Stimulated activated CD4-positive, alpha-beta T cell treated with anti-CD3 and anti-CD28 coated beads, Interleukin-12 subunit alpha, Interleukin-12 subunit beta, amount 100 ng/mL, for 4 hours (primary cell): ENCODE data around the gene SET.

Source experiments
- DNase-seq: peaks from one replicate; pipeline ENCODE4 v3.0.0-alpha.2; 2020

SET gene

DNA sequence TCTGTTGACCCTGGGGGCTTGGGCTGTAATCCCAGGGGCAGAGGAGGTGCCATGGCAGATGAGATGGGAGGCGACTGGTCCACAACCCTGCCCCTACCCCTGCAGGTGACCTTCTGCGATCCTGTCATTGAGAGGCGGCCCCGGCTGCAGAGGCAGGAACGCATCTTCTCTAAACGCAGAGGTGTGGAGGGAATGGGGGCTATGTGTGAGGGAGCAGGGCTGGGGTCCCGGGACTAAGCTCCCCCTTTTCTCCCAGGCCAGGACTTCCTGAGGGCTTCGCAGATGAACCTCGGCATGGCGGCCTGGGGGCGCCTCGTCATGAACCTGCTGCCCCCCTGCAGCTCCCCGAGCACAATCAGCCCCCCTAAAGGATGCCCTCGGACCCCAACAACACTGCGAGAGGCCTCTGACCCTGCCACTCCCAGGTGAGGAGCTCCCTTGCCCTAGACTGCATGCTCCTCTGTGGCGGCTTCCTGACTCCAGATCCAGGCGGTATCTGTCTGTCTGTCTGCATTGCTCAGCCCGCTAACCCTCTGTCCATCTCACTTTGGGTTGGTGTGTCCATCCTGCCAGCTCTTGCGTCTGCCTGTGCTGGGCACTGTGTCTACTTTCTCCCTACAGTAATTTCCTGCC, 25.0 kb downstream of the SET start:
- DNase-seq, result no peak

DNA sequence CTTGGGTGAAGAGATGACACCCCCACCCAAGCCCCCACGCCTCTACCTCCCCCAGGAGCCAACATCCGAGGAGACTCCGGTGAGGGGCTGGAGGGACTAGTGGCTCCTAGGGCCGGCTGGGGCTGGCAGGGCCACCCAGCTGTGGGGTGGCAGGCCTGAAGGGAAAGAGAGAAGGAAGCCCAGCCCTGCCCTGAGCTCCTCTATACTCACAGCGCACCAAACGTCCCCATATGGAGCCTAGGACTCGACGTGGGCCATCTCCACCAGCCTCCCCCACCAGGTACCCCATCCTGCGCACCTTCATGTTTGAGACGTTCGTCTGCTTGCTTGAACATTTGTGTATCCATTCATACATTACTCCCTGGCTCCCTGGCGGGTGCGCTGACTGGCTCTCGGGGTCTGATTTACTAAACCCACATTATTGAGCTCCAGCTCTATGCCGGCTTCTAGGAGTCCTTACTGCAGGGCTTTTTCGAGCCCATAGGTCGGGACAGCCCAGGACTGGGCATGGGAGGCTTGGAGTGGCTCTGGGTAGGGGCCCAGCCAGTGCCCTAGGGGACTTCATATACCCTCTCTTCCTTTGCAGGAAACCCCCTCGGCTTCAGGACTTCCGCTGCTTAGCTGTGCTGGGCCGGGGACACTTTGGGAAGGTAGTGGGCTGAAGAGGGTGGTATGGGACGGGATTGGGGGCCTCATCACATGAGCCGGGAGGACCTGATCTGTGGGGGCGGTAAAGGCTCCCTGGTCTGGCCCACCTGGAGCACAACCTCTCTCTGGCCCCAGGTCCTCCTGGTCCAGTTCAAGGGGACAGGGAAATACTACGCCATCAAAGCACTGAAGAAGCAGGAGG, 25.8 kb downstream of the SET start:
- no peak for DNase-seq

DNA sequence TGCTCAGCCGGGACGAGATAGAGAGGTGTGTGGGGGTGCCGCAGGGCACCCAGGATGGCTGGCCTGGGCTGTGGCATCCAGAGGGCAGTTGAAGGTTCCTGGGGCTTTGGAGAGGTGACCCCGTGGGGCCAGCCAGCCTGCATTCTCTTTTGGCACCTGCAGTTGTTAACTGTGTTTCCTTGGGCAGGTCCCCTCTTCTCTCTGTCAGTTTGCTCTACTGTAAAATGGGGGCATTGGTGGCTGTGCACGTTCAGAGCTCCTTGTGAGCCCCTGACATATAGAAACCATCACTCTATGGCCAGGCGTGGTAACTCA, 26.4 kb downstream of the SET start:
- no peak for DNase-seq

DNA sequence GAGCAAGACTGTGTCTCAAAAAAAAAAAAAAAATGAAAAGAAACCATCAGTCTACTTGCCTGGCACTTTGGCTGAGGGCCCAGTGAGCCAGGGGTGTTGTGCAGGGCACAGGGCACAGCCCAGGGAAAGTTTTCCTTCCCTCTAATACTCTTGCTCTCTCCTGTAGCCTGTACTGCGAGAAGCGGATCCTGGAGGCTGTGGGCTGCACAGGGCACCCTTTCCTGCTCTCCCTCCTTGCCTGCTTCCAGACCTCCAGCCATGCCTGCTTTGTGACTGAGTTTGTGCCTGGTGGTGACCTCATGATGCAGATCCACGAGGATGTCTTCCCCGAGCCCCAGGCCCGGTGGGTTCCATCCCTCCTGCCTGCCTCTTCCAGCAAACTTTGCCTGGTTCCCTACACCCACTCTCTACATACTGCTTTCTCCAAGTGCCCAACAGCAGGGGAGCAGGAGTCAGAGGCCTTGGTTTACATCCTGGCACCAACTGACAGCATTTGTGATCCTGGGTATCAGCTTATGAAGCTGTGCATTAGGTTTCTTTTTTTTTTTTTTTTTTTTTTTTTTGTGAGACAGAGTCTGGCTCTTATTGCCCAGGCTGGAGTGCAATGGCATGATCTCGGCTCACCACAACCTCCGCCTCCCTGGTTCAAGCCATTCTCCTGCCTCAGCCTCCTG, 27.7 kb downstream of the SET start:
- DNase-seq, result no peak

DNA sequence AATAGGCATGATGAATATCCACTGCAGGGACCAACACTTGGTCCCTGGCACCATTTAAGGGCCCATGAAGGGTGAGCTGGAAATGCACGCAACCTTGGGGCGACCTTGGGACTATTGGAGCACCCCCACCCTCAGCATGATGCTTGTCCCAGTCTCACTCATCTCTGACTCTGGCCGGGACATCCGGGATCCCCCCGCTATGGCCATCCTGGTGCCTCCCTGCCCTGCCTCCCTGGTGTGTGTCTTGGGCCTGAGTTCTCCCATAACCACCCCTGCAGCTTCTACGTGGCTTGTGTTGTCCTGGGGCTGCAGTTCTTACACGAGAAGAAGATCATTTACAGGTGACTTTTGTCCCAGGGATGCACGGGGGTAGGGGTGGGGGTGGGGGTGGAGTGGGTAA, 29.0 kb downstream of the SET start:
- no peak for DNase-seq

DNA sequence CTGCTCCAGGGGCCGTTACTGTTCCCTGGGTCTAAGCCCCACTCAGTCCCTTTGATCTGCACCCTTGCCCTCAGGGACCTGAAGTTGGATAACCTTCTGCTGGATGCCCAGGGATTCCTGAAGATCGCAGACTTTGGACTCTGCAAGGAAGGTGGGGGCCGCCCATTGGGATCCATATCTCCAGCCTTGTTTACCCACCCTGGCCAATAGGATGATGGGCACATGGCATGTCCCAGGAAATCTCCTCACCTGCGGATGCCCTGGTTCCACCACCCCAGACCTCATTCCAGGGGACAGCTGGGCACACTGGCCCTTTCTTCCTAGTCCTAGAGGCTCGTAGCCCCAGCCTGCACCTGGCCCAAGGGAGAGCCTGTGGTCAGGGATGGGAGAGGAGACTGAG, 29.5 kb downstream of the SET start:
- no peak for DNase-seq

DNA sequence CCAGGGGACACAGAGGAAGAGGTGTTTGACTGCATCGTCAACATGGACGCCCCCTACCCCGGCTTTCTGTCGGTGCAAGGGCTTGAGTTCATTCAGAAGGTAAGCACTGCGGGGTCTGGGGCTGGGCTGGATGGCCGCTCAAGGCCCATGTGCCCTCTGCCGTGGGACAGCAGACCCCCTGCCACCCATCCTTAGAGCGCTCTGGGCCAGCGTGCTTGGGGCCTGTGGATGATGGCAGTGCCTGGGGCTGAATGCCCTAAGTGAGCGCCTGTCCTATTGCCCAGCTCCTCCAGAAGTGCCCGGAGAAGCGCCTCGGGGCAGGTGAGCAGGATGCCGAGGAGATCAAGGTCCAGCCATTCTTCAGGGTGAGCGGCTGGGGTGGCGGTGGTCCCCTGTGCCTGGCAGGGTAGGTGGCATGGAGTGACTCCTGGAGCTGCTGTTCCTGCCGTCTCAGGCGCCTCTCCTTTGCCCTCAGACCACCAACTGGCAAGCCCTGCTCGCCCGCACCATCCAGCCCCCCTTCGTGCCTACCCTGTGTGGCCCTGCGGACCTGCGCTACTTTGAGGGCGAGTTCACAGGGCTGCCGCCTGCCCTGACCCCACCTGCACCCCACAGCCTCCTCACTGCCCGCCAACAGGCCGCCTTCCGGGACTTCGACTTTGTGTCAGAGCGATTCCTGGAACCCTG, 31.0 kb downstream of the SET start:
- no peak for DNase-seq

DNA sequence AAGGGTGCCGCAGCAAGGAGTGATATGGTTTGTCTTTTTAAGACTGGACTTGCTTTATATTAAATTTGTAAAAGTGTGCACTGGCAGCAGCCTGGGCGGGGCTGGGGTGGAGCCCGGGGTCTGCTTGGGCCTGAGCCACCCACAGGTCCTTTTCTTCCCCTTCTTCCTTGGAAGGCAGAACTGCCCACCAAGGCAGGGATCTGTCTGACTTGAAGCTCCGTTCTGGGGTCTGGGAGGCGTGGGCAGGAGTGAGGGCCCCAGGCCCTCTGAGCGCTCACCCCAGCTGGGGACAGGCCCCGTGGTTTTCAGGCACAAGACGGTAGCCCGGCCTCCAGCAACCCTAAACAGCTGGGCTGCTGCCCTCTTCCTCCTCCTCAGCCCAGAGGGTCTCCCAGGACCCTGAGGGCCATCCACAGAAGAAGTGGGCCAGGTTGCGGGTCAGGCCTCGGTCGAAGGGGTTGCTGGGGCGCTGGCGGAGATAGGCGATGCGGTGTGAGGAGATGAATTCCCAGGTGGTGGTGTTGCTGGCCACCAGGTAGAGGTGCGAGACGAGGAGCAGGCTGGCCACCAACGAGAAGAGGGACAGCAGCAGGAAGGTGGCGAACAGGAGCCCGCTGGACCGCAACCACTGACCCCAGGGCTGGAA, 31.9 kb downstream of the SET start:
- DNase-seq, result no peak

DNA sequence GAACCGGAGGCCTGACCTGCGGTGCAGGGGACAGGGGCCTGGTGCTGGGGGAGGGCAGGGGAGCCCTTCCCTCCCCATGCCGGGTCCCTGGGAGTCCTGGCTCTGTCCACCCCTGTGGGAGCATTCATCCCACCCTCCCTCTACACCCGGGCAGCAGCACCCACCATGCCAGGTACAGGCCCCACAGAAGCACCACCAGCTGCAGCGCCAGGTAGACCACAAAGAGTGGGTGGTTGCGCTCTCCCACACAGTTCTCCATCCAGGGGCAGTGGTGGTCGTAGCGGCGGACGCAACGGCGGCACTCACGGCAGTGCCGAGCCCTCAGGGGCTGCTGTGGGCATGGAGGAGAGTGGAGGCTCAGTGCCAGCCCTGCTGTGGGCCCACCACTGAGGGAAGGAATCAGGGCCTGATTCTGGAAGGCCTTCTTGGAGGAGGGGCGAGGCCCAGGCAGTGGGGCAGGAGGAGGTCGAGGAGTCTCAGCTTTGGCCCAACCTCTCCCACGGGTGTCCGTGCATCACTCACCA, 32.5 kb downstream of the SET start:
- no peak for DNase-seq

DNA sequence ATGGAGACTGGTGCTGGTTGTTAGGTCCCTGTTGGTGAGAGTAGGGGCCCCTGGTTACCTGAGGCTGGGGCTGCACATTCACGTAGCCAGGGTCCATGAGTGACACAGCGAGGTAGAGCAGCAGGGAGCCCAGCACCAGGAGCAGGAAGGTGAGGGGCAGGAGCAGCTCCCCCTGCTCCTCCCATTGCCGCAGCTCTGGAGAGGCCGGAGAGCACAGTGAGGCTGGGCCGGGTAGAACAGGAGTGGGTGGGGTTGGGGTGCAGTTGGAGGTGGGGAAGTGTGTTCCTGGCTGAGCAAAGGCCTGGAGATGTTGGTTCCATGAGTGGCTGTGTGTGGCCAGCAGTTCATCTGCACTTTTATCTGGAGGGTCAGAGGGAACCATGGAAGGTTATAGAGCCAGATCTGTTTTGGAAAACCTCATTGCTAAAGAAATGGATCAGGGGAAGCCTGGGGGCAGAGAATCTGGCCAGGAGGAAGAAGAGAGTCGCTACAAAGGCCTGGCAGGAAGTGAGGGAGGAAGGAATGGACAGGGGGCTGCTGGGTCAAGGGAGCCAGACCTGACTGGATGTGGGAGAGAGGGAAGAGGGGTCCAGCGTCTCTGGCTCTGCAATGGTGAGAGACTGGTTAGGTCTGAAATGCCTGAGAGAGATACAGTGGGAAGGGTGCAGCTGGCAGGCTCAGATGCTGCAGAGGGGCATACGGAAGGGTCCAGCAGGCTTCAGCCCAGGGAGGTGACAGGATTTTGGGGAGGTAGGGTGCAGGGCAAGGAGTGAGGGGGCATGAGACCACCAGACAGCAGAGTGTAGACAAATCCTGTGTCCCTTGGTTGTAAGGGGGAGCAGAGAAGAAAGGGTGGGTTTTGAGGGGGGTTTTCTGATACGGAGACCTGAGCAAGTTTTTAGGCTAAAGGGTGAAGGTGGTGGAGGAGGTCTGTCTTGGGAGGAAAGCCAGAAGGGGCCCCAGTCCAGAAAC, 33.6 kb downstream of the SET start:
- no peak for DNase-seq

DNA sequence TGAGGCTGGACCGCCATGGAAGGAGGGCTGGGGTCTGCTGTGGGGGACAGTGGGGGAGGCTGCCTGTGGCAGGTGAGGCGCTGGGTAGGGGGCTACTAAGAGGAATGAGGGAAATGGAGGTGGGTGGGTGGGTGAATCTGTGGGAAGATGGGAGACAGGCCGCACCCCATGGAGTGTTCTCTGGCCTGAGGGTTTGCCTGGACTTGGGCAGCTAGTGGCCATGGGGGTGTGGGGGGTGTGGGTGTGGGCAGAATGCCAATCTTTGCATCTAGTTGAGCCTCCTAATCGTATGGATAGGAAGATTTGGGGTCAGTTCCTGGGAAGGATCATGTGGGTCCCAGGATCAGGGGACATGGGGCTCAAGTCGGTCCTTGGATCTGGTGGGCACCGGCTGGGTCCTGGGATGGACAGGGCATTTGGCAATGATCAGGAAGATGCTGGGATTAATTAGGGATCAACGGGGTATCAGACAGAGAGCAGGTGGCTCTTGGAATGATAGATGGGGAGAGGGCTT, 34.4 kb downstream of the SET start:
- DNase-seq, result no peak

DNA sequence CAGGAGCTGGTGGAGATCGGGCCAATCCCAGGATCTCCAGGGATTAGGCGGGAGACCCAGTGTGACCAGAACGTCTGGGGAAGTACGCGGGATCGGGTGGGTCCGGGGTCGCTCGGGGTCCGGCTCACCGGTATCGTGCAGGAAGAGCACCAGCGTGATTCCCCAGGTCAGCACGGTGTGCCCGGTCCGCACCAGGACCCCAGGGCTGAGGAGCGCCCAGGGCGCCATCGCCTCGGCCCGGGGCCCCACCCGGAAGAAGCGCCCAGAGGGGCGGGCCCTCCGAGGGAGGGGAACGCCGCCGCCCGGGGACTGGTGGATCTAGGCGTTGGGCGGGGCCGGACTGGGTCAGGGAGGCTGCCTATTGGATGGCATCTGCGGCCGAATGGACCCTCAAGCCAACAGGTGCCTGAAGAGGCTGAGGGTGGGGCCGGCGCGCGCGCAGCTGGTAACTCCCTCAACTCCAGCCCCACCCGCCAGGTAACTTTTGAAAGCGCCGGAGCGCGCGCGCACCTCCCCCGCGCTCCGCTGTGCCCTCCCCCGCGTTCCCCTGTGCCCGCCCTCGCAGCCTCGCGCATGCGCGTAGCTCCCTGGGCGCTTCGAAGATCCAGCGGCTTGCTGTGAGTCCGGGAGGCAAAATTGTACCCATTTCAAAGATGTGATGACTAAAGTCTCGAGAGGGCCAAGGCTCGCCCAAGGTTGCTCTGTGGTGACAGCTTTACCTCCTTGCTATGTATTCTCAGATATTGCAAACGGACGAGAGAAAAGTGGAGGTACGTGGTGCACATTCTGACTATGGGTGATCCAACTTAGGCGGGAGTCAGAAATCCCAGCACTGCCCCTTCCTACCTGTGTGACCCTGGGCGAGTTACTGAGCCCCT, 35.1 kb downstream of the SET start, which contains the start of gene ZDHHC12:
ZDHHC12 (minus strand) TSS at position 262 of the 878 bp plus-strand sequence; CDS start at position 228, 34 bp downstream.
- DNase-seq, result peak; percentile 99

DNA sequence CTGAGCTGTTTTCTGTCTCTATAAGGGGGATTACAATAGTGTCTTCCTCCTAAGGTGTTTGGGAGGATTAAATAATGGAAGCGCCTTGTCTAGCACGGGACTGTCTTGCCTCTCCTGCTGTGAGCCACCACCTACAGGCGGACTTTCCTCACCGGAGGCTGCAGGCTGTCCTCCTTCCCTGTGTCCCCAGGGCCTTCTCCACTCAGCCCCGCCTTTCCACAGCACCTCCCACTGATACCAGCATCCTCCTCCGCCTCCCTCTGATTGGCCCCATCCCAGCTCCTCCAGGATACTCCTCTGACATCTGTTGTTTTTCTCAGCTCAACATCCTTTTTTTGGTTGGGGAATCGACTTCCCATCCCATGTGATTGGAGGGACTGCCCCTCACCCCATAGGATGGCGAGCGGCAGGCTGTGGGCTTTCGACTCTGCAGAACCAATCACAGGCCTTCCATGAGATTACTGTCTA, 35.8 kb downstream of the SET start:
- peak; percentile 23 for DNase-seq

DNA sequence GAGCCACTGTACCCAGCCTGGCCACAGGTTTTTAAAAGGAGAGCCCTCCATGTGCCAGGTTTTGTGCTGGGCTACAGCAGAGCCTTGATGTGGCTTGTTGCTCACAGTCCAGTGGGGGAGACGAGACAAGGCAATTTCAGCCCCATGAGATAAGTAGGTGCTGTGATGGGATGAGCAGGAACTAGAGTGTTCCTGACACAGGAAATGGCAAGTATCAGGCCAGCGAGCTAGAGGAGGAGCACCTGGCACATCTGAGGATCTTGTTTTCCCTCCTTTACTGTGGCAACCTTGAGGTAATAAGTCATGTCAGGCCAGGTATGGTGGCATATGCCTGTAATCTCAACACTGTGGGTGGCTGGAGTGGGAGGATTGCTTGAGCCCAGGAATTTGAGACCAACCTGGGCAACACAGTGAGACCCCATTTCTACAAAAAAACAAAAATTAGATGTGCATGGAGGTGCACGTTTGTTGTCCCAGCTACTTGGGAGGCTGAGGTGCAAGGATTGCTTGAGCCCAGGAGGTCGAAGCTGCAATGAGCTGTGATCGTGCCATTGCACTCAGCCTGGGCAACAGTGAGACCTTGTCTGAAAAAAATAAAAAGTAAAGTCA, 38.7 kb downstream of the SET start:
- no peak for DNase-seq

DNA sequence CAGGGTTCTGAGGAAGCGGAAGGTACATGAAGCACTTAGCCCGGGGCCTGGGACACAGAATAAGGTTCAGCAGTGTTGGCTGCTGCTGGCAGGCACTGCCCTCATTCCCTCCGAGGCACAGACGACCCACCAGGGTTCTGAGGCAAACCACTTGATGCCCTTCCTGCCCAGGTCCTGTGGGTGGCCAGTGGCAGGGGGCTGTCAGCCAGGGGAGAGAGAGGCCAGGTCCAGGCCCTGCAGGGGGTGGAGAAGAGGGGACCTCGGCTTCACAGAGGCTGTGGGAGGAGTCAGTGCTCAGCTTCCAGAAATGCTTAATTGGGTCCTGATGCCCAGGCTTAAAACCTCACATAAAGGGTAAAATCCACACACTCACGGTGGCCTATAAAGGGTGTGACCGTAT, 39.3 kb downstream of the SET start:
- no peak for DNase-seq

DNA sequence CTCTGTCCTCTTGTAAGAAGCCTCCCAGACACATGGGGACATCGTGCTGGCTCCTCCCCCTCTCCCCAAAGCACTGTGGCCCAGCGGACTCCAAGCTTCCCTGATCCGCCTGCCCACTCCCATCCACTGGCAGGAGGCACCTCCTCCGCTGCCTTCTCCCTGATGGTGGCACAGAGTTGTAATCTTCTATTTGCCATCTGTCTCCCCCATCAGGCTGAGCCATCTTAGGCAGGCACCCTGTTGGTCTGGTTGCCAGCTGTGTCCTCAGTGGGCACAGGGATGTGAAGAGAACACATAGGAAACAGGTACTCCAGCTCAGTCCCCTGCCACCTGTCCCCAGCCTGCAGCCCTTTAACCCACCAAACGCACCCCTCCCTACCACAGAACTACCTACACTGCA, 40.3 kb downstream of the SET start:
- DNase-seq, result no peak

DNA sequence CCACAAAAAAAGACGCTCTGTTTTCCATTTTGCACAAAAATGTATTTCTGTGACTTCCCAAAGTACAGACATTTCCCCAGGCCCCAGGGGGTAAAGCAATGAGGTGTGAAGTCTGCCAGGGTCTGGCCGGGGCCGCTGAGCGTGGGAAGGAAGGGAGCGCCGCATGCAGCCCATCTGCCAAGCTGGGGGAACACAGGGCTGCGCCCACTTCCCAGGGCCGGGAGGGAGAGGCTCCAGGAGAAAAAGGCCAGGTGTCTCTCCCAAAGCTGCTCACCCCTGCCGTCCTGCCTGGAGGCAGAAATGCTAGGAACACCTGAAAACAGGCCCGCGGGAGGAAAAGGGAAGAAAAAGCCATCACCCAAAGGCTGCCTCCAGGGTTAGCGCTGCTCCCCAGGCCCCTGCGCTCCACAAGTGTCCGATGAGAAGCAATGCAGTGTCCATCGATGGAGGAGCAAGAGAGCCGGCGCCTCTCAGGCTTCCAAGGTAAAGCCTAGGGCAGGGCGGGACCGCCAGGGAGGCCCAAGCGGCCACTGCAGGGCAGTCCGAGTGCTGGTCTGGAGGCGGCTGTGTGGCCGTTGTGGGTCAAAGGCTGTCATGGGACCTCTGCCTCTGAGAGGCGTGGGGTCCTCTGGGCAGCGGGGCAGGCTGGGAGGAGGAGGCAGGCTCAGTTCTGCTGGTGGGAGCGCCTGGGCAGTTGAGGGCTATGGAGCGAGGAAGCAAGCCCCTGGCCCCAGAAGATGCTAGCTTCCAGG, 40.9 kb downstream of the SET start:
- no peak for DNase-seq

DNA sequence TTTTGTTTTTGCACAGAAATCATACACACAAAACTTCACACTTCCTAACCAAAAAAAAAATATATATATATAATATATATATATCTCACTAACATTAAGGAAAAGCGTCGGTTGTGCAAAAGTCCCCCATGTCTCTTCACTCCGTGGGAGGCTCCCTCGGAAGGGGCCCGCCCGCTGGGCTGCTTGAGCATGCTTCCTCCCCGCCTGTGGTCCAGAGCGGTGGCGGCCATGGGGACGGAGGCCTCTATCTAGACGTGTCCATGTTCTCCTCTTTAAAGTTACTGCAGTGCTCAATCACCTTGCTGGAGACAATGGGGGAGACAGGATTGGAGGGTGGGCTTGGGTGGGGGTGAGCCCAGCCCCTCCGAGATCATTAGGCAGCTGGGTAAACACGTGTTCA, 42.1 kb downstream of the SET start:
- no peak for DNase-seq

DNA sequence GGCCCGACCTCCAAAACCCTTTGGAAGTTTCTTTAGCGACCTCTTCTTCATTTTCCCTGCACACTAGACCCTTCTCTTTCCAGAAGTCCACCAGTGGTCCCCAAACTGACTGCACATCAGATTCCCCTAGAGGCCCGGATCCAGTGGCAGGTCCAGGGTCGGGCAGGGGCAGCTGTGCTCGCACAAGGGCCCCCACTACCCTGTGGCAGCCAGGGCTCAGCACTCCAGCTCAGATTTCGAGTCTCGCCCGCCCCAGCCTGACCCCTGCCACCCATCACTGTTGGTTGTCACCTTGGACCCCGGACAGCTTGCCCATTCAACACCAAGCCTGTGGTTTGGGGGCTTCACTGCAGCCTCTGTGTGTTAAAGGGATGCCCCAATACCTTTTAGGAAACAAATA, 42.7 kb downstream of the SET start:
- DNase-seq, result no peak
